ENCODE measurements around the gene RPL7A. TPM values are rescaled to one million over a fixed set of nuclear protein-coding genes. Genes with fewer than 3 reads are reported as not detected.

RPL7A gene
- total and polyA plus RNA-seq, 2 of the 13 experiments (the other 11 are each of a cell fraction or from before 2014, with no cell fraction given) = 2,401 to 2,938 TPM

GRCh38 chr9:133386338-133386737, 38.3 kb downstream of the RPL7A start (continued):
- TF ChIP-seq ZXDC (CRISPR knock-in tag; IDR thresholded peaks at IDR 0.05) (no peak), SYNCRIP (IDR thresholded peaks at IDR 0.05; ENCODE audit: insufficient read depth, low read depth, low read length) (no peak), ZNF30 (CRISPR knock-in tag; IDR thresholded peaks at IDR 0.05) (no peak), REPIN1 (CRISPR knock-in tag; IDR thresholded peaks at IDR 0.05; ENCODE audit: borderline replicate concordance, low read depth) (no peak), MYPOP (CRISPR knock-in tag; IDR thresholded peaks at IDR 0.05) (no peak; the same call in 1 of the 2 replicates), CSRNP1 (CRISPR knock-in tag; IDR thresholded peaks at IDR 0.05) (no peak; the same call in 1 of the 2 replicates), HMGXB3 (CRISPR knock-in tag; IDR thresholded peaks at IDR 0.05; ENCODE audit: borderline replicate concordance) (no peak), CEBPZ (IDR thresholded peaks at IDR 0.05; ENCODE audit: low read length) (no peak), PHF5A (CRISPR knock-in tag; IDR thresholded peaks at IDR 0.05; ENCODE audit: low read depth, unreplicated experiment) (no peak), ZNF580 (CRISPR knock-in tag; IDR thresholded peaks at IDR 0.05; ENCODE audit: borderline replicate concordance, low read depth) (peak; percentile 72; the same call in 1 of the 2 replicates), THAP9 (CRISPR knock-in tag; IDR thresholded peaks at IDR 0.05; ENCODE audit: borderline replicate concordance) (no peak)

Data from HepG2 (cell line).